ENCODE results near the gene MINAR2.

The MINAR2 gene
- 0 to 0.06 (median 0) reads per million in 18 experiments for total RNA-seq

DNA sequence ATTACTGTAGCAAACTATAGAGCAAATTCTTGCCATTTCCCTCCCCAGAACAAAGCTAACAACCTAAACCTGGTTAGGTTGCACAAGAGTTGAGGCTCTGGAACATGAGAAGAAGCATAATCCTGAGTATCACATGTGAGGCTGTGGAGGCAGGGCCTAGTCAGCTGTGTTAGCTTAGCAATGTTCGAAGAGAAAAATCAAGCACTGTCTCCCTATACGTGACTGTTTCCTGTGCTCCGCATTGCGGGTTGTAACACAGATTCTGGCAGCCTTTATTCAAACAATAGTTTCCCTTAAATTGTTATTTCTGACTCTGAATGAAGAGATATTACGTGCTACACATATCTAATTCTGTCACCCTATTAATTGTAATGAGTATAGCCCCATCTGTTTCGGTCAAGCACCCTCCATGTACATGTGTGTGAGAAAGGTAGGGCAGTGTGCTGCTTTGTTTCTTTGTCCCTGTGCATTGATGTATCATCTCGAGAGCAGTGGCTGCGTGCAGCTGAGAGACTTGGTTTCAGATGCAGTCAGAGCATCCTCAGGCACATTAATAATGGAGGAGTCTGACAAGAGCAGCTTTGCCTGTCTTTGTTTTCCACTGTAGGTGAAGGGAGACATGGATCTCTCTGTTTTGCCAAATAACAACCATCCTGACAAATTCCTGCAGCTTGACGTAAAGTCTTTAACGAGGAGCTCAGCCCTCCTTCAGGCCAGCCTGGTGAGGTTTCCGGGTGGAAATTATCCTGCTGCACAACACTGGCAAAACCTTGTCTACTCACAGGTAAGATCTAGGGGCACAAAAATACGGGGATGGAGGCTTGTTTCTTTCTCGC, at the start of gene MINAR2:
MINAR2 (plus strand) TSS at position 523 of the 836 bp plus-strand sequence; CDS start at position 620, 97 bp downstream.
- DNase-seq = no peak

GRCh38 chr5:129698661-129699060, 49.2 kb upstream of the MINAR2 start:
- DNase-seq = no peak

- DNase-seq = no peak
Observed at GRCh38 chr5:129716235-129716634, 31.7 kb upstream of the MINAR2 start.

DNA sequence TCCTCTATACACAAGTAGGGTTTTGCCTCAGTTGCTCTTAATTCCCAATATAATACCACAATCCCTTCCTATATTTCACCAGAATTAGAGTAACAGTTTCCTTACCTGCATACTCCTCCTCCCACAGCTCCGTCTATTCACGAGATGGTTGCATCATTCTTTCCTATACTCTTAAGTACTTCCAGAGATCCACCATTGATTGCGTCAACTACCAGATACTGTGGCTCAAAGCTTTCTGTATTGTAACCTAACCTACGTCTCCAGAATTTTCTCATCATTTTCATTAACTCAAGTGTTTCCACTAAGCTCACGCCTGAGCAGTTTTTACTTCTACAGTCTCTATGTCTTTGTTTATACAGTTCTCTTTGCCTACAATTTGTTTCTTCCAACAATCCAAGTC, 31.2 kb upstream of the MINAR2 start:
- DNase-seq = no peak

- DNase-seq = no peak
Observed at GRCh38 chr5:129717751-129718310, 30.1 kb upstream of the MINAR2 start.

- DNase-seq = no peak
Observed at GRCh38 chr5:129718471-129719090, 29.3 kb upstream of the MINAR2 start.

GRCh38 chr5:129724222-129724621, 23.7 kb upstream of the MINAR2 start:
- DNase-seq = no peak

DNA sequence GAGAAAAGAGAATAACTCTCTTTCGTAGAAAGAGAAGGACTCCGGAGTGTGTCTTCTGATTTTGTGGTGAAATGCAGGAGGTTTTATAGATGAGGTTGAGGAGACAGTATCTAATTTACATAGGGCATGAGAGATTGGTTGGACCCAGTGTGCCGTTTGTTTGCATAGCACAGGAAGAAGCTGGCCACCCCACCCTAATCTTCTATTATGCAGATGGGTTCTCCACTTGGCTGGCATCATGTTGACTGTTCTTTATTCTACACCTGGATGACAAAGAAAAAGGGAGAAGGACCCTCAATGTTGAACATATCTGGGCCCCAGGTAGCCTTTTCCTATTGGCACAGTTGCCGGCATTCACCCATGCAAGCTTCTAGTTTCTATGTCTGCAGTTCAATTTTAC, 23.2 kb upstream of the MINAR2 start:
- DNase-seq = no peak

GRCh38 chr5:129739773-129740172, 8.1 kb upstream of the MINAR2 start:
- no peak for DNase-seq

- DNase-seq = no peak
Observed at GRCh38 chr5:129743541-129744187, 4.2 kb upstream of the MINAR2 start.

DNA sequence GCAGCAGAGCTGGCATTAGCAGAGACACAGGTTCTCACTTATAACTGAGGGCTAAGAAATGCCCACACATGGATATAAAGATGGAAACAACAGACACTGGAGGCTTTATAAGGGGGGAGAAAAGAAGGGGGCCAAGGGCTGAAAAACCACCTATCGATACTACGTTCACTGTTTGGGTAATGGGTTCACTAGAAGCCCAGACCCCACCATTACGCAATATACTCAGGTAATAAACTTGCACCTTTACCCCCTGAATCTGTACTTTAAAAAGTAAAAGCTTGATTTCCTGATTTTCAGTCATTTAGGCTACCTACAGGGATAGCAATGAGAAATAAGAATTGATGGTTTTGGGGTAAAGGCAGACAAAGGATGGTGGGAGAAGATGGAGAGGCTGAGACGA, 1.9 kb upstream of the MINAR2 start:
- DNase-seq = no peak

GRCh38 chr5:129746876-129747275, 1.0 kb upstream of the MINAR2 start:
- DNase-seq = no peak

DNA sequence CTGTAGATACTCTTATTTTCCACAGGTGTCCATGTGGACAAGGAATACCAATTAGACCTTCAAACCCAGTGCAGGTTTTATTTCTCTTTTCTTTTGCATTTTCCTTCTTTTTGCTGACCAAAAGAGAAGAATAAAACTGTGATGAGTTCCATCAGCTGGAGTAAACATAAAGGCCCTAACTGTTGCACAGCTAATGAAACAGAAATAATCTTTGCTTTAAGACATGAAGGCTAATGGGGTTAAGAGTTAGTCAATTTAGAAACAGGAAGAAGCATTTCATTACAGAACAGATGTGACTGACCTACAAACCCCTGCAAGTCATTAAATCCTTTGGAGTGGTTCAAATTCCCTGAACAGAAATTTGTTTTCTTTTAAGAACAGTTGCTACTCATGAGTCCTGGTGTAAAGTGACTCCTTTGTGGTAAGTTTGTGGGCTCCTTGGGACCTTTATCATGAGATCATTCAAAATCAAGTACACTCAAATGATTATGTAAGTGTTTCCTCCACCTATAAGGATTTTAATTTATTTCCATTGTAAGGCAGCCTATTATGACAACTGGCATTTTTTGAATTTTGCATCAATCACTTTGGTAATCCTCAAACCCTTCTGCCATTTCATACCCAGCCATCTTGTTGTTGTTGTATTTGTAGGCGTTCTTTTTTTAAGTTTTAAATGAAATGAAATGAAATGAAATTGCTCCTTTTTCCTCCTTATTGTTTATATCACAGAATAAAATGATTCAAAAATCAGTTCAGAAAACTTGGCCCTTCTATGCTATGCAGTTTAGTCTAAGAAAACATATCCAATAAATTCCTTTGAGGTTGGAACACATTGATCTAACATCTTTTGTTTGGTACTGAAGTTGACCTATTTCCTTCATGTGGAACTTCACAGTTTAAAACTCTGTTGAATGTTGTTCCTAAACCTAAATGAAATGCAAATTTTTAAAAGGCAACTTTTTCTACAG, 1.3 kb downstream of the MINAR2 start:
- DNase-seq = no peak

- no peak for DNase-seq
Observed at GRCh38 chr5:129760636-129761325, 12.9 kb downstream of the MINAR2 start.

GRCh38 chr5:129763651-129764050, 15.8 kb downstream of the MINAR2 start:
- DNase-seq = no peak

DNA sequence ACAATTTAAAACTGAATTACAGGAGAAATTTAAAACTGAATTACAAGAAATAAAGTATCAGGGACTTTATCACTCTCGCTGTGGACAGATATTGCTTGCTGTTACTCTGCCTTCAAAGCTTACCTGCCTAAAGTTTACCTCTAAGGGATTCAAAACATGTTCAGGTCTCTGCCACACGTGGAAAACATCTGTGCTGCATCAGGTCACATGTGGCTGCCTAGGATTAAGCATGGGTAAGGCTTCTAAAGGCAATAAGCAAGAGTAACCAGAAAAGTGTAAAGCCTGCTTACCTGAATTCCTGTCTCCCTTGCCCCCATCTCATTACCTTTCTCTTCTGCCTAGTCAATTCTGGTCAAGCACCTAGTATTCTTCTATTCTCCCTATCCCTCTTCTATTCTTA, 18.9 kb downstream of the MINAR2 start:
- no peak for DNase-seq

GRCh38 chr5:129767927-129768380, 20.1 kb downstream of the MINAR2 start:
- DNase-seq = peak; percentile 83

DNA sequence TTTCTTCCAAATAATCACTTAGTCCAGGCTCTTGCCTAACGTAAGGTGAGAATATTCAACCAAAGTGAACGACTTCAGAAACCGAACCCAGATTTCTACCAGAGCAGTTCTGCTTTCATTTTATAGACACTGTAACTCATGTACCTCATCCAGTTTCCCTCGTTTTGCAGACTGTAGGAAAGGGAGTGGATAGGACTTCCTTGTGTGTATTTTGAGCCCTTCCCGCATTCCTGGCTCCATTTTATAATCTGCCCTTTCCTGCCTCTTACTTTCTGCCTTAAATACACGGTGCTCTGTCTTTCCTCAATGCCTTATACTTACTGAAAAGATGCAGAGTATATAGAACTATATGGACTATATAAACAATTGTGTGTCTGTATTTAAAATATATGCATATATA, 20.8 kb downstream of the MINAR2 start:
- DNase-seq = no peak

DNA sequence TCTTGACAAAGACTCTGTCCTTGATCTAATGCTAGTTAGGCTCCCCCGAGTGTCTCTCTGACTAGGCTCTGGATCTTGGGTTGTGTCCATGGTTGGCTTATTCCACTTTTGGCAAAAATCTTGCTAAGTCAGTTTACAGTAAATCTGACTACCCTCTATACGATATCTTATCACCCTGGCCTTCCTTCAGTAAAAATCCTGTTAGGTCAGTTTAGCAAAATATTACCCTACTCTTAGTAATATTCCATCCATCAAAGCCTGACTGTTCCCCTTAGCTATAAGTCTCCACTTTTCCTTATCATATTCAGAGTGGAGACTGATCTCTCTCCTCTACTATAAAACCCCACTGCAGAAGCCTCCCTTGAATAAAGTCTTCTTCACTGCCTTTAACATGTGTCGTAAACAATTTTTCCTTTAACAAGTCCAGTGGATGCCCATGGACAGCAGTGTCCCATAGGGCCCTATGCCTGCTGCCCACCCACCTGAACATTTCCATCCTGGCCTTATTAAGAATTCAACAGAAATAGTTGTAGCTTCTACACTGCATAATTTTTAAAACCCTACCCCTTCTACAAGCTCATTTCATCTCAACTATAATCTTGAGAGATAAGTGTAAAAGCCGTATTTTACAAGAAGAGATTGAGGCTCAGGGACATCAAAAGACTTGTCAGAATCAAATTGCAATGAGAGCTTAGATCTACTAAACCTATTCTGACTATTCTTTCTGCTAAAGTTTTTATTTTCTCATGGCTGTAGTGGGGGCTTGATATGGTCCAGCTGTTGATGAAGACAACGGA, 22.3 kb downstream of the MINAR2 start:
- DNase-seq = no peak

- peak; percentile 41 to 53 for DNase-seq
Observed at GRCh38 chr5:129771058-129771838, 23.4 kb downstream of the MINAR2 start.
